GM19455 (cell line): ENCODE results near the gene SND1.

Experiments
- ATAC-seq: cut with Tn5 transposase; IDR thresholded peaks from one replicate; pipeline ENCODE4 v1.9.1; 2021; ENCODE audit not compliant: unreplicated experiment

SND1 gene

DNA sequence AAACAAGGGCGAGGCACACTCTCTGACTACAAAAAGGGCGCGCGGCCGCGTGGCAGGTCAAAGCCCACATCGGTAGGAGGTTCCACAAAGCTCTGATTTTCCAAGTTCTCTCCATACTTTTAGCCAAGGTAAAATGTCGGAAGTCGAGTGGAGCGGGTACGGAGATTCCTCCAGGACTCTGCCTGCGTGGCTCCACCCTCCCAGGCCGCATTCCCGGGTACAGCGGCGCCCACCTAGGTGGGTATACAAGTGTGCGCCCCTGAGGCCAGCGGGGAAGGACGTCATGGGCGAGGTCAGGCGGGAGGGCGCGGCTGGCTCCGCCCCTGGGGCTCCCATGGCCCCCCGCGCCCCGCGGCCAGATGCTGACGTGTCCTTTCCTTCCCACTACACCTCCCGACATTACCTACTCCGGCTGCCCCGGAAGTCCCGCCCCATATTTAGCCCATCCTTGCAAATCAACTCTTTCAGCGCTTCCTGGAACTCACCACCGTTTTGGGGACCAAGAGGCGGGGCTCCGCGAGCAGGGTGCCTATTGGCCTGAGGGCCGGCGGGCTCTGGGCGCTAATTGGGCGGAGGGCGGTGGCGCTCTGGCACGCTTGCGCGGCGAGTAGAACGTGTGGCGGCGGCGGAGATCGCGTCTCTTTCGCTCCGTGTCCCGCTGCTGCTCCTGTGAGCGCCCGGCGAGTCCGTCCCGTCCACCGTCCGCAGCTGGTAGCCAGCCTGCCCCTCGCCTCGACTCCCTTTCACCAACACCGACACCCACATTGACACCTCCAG, at the start of gene SND1:
Gene SND1 (plus strand): TSS at position 639 of the 777 bp plus-strand sequence. CDS start 180 bp downstream, outside the sequence.
- ATAC-seq = peak; percentile 94

DNA sequence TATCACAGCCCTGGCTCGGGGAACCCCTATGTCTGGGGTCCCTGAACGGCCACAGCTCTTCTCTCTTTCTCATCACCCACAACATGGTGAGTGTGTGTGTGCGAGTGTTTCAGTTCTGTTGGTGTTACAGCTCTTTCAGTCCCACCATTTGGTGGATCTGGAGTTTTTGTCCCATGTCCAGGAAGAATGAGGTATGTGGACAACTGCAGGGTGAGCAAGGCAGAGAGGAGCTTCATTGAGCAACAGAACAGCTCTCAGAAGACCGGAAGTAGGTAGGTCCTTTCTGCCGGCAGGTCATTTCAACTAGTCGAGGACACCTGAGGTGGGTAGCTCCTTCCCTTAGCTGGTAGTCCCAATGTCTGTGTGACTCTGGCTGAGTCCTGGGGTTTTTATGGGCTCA, 43.5 kb upstream of the SND1 start:
- ATAC-seq = no peak

DNA sequence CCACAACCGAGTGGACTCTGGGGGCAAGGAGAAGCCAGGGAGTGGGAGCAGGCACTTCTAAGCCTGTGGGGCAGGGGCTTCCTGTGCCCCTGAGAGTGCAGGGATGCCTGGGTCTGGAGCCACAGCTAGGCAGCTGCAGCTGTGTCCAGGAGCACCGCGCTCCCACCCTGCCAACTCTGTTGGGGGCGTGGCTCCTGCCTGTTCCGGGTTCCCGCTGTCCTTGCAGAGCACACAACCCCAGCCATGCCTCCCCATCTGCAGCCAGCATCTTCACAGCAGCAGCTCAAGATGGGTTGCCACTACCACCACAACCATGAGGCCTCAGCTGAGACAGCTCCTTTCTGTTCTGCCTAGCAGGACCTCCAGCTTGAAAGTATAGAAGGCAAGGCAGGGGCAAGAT, 42.7 kb upstream of the SND1 start:
- no peak for ATAC-seq

DNA sequence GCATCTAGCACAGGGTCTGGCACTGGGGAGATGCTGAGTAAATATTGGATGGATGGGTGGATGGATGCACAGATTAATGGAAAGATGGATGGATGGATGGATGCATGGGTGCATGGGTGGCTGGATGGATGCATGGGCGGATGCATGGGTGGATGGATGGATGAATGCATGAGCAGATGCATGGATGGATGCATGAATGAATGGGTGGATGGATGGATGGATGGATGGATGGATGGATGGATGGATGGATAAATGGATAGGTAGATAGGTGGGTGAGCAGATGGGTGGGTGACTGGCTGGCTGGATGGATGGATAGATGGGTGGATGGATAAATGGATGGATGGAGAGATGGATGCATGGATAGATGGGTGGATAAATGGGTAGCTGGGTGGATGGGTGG, 39.7 kb upstream of the SND1 start:
- no peak for ATAC-seq

DNA sequence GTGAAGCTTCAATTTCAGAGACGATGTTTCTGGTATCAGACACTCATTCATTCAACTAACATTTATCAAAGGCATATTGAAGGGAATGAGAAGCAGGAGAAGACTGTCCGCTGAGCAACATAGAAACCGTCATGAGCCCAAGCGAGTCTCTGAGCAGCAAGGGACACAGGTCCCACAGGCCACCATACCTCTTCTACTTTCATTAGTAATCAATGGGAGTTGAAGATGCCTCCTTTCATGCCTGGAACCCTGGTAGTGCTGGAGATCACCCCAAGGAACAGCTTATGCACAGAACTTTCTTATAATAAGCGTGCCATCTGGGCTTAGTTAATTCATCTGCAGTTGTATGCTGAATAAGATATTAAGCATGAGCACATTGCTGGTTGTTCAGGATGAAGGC, 35.3 kb upstream of the SND1 start:
- no peak for ATAC-seq

DNA sequence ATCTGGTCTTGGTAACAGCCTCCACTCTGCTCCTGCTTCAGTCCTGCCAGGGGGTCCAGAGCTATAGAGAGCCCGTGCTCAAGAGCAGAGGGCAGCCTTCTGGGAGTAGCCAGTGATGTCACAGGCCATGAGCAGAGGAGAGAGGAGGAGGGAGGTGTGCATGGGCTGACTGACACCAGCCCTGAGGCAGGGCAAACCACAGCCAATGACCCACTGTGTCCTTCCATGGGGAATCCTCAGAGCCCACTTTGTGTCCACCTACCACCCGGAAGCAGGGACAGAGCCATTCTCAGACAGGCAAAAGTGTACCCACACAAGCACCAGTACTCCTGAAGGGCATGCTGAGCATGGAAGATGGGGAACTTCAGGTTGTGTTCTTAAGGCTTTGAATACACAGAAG, 34.0 kb upstream of the SND1 start, which contains the start of gene PAX4:
Gene PAX4 (minus strand): TSS at position 101 of the 400 bp plus-strand sequence. CDS start 2,214 bp downstream, outside the sequence.
- ATAC-seq = no peak

DNA sequence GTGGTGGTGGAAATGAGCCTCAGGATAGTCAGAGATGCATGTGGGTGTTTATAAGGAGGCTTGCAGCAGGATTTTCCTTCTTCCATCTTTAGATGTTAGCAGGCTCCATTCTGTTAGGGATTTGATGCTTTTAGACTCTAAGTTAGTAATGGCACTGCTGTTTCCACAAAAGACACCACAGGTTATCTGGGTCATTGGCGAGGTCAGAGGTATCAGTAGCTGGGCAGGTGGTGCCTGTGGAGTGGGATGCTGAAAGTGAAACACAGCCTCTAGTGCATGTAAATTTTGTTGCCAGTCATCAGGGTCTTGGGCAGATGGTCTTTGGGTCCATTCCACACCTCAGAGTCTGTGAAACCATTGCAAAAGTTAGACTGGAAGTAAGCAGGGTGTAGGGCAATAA, 33.2 kb upstream of the SND1 start:
- ATAC-seq = no peak

DNA sequence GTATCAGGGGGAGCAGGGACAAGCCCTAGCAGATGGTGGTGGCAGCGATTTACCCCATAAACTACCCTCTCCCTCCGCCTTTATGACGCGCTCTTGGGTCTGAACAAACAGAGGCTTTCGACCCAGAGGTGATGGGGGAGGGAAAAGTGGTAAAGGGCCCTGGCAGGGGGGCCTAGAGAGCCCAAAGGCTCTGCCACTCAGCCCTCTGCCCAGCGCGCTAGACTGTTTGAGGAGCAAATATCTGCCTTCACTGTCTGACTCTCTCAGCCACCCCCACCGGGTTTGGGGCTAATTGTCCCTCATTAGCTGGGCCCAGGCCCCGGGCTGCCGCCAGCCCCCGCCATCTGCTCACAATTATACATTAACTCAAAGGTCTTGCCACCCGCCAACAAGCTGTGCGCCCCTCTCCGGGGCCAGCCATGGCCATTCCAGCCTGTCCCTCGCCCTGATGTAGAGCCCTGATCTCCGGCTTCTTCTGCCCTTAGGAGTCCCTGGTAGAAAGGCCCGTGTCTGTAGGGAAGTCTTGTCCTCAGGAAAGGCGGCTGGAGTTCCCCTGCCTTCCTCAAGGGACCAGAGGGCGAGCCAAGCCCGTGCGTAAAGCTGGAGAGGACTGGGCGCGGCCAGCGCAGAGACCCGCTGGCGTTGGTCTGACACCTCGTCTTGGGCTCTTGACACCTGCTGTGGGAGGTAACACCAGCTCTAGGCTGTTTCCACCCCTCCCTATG, 32.2 kb upstream of the SND1 start:
- ATAC-seq = no peak

DNA sequence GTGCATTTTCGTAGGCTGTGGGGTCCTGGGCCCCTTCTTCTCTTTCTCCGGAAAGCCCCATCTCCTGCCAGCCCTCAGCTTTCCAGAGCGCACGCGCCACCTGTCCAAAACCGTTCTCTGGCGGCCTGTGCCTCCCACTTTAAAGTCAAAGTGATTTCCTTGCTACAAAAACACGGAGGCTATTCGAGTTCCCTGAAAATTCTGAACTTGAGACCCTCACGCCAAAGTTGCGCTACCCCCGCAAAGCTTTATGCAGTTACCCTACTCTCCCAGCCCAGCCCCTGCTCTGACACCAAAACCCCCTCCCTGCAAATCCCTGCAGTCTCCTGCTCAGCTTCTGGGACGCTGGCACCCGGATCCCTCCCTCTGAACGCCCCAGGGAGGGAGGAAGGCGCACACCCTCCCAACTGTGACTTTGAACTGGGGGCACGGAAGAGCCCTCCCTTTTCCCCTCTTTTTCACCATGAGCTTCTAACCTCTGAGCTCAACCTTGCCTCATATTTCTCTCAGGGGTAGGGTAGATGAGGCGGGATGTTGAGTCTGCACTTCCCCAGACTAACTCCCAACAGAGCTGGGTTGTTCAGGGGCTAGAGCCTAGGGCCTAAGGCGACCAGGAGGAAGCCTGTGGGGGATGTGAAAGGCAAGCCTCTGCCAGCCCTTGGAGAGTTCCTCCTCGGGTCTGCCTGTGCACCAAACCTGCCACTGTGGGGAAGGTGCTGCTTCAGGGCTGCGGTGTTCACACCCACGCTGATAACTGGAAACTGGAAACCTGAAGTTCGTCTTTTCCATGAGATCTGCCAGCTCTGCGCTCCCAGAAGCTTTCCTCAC, 31.4 kb upstream of the SND1 start:
- ATAC-seq = no peak

DNA sequence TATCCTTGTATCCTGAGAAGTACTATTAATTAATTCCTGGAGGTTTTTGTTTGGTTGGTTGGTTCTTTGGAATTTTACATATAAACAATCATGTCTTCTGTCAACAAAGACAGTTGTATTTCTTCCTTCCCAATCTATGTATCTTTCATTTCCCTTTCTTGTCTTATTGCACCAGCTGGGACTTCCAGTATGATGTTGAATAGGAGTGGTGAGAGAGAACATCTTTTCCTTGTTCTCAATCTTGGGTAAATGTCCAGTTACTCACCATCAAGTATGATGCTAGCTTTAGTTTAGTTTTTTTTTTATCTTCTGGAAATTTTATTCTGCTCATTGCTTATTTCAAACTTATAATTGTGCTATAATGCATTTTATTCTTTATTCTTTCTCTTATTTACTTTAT, 26.7 kb upstream of the SND1 start:
- ATAC-seq = no peak

DNA sequence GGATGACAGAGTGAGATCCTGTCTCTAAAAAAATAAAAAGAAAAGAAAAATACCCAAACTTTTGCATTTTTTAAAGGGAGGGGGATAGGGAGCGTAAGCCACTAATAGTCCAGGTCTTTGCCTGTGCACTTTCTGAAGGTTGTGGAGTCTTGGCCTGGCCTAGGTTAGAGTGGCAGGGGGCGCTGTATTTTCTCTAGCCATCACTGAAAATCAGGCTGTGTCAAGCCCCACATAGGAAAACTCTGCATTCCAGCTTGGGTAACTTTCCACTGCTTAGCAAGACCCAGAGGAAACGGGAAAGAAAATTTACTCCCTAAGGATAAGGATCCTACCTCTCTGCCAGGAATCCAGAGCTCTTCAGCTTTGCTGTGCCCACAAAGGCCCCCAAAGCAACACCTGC, 23.5 kb upstream of the SND1 start:
- ATAC-seq = no peak

DNA sequence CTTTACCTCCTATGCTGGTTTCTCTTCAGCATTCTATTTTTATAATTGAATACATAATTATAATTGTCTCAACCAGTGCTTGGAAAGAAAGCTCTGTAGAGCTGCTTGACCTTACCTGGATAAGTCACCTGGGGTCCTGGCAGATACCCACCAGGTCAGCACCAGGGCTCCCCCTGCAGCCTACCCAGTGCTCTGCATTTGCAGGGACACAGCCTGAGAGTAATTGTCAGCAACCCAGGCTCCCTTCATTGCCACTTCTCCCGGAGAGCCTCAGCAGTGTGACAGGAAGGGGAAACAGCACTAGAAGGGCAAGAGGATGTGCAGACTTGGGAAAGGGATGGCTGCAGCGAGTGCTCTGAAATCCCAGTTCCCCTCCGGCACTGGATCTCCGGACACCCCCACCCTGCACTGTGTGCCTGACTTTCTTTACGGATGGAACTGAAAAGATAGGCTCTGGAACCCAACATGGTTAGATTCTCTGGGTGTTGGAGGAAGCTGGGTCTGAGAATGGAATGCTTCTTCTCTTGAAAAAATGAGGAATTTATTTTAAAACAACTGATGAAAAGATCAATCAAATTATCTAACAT, 22.6 kb upstream of the SND1 start:
- no peak for ATAC-seq

DNA sequence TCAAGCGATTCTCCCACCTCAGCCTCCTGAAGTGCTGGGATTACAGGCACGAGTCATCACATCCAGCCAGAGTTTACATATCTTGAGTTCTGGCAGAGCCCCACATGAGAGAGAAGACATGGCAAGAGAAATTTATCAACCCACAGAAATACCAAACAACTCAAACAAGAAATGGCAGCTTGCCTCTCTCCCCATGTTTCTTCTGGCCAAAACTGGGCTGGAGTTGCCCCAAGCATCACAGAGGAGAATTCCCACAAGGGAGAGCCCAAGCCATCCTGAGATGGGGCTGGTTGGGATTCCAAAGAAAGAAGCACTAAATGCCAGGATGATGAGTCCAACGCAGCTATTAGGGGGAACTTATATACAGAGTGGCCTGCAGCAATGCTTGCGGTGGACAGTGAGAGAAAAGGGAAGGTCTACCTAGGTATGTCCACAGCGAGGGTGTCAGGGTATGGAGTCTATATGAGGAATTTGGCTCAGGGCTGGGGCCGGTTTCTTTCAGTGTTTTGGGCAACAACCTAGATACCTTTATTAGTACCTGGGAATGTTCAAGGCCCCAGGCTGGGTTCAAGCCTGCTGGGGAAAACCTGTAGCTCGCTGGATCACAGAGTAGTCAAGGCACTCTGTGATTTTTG, 19.6 kb upstream of the SND1 start:
- no peak for ATAC-seq

DNA sequence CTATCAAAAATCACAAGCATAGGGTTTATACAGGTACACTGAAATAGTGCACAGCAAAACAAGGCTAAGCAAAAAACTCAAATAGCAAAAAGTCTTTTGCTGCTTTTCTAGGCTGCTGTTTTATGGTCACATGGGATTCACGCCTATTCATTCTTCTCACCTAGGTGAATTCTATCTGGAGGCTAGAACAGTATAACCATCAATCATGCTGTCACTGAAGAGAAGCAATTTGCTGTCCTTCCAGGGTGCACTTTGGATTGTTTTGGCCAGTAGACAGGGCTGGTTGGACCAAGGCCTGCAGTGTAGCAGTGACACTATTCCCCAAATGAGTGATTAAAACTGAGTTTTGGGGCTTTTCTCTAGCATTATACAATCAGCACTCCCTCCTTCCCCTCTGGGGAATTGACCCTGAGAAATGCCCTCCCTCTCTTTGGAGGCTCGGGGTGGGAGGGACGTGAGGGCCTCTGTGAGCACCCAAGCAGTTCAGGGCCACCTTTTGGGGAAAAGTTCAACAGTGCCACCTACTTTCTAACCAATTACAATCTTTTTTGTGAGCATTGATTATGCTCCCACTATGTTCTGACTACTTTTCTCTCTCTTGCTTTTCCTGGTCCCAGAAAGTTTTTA, 16.2 kb upstream of the SND1 start:
- ATAC-seq = no peak

DNA sequence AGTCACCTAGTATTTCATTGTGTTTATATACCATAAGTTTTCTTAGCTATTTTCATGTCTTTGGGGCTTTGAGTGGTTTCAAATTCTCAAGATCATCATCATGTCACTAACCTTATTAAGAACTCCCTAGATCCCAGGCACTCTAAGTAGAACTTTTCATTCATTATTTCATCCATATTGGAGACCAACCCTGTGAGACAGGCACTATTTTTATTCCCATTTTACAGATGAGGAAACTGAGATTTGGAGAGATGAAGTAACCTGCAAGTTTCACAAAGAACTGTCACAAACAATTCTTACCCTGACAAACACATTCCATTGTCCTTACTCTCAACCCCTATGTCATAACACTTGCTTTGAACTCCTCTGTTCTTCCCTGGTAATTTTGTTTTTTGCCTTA, 13.8 kb upstream of the SND1 start:
- ATAC-seq = no peak

DNA sequence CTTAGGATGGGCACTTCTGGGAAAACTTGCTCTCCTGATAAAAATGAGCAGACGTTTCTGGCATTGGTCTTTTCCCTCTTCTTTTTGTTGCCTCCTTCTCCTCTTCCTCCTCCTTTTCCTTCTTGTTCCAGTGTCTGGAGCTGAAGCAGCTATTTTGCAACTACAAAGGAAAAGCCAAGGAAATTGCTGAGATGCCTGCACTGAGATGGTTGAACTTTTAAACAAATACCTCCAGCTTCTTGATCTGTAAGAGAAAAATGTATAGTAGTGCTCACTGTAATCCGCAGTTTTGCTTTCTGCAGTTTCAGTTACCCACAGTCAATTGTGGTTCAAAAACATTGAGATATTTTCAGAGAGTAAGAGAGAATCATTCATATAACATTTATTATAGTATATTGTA, 7.5 kb upstream of the SND1 start:
- ATAC-seq = no peak

DNA sequence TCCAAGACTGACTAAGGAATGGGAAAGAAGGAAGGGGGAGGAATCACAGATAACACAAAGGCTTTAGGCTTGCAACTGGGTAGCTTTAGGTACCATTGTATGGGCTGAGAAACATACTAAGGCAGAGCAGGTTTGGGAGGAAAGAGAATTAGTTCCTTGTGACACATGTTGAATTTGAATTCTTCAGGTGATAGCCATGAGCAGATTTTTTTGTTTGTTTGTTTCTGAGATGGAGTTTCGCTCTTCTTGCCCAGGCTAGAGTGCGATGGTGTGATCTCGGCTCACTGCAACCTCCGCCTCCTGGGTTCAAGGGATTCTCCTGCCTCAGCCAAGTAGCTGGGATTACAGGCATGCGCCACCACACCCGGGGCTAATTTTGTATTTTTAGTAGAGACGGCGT, 4.4 kb upstream of the SND1 start:
- no peak for ATAC-seq

DNA sequence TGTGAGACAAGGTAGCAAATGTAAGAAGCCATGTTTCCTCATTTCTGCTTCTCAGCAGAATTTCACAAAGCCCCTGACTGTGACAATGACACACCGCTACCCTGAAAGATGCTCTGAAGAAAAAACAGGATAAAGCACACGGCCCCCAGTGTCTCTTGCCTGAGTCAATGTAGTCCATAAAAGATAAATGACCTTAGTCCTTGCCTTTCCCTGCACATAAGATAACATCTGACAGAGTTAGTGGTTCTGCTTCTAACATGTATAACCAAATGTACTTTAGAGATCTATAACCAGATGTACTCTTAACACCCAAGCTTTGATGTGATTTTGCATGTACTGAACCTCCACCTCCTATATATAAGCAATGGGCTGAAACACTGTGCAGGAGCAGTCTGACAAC, 3.0 kb upstream of the SND1 start:
- no peak for ATAC-seq

DNA sequence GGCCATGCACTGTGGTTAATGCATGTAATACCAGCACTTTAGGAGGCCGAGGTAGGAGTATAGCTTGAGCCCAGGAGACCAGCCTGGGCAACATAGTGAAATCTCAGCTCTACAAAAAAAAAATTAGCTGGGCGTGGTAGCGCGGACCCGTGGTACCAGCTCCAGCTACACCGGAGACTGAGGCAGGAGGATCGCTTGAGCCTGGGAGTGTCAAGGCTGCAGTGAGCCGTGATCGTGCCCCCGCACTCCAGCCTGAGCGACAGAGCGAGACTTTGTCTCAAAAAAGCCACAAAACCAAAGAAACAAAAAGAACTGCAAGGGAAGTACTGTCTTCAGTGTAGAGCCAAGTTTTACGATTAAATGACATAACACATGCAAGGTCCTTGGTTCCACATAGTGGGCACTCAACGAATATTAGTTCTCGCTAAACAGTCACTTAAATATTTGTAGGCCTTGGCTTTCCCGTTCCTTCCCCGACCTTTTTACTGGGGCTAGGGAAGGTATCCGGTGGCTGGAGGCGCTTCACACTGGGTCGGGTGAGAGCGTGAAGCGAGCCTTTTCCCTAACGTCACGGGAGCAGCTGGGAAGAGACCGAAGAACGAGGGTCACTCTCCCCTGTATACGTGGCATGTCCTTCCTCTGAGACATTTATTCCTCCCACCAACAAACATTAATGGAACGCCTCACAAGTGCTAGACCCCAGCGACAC, 993 bp upstream of the SND1 start:
- ATAC-seq = no peak
